ENCODE measurements around the gene HNRNPUL2.

HNRNPUL2 gene

DNA sequence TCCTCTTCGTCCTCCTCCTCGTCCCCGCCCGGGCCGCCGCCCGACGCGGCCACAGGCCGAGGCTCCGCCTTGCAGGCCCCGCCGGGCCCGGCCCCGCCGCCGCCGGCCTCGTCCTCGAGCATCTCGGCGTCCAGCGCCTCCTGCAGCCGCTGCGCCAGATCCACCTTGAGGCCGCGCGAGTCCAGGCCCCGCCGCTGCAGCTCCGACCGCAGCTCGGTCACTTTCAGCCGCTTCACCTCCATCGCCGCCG lies 417 bp downstream of the HNRNPUL2 start:
- DNase-seq (ENCODE audit: low read depth, low spot score), result no peak

DNA sequence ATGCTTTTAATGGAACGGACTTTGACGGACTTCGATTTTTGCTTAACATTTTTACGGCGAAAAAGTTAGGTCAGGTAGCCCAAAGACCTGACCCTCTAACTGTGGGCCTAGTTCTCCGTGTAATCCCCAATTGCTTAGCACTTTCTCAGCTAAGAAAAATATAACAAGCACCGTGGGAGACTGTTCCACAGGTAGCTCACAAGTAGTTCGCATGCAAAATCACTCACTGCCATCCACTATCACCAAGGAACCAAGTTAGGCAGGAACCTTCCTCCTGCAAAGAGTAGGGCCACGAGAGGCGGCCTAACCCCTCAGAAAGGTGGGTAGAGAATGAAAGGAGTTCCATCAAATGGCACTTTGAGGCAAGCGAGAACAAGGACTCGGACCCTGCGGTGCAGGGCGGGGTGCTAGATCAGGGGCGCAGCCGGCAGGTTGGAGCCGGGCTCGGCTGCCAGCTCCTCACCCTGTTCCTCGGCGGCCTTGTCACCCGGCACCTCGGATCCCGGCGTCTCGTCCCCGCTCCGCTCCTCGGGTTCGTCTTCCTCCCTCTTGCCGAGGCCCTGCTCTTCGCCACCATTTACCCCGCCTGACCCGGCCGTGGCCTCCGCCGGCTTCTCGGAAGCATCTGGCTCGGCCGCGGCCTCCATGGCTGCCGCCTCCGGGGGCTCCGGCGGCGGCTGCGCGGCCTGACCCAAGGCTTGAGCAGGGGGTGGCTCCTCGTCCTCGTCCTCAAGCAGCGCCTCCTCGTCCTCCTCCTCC lies 922 bp downstream of the HNRNPUL2 start:
- DNase-seq (ENCODE audit: low read depth, low spot score), result peak; percentile 36

DNA sequence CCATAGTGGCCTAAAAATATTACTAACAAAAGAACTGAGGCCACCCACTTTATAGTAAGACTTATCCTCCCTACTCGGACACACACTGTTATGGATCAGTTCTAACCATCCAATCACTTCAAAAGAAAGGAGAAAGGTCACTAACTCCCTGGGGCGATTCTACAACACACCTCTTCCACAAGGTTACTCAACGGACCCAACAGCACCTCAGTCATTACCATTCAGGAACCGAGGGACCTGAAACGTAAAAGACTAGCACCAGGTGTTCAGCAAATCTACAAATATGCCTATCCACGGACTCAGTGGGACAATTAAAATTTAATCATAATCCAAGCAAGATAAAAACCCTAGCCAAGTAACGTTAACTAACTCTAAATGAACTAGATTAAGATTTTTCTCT lies 1.6 kb downstream of the HNRNPUL2 start:
- DNase-seq (ENCODE audit: low read depth, low spot score), result peak; percentile 53

DNA sequence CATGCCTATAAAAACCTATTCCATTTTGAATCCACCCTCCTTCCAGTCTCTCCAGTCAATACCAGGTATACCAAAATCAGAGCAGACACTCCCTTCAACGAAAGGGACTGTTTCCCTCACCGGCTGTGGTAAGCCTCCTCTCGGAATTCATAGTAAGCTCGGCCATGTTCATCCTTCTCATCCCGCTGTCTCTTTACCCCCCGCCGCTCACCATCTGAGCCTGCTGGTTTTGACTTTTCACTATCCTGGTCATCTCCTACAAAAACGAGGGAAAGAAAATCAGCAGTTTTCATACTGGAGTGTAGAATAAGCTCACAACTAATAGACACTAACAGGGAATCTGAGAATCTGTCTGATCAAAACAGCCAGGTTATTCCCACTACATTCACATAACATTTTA lies 3.1 kb downstream of the HNRNPUL2 start:
- DNase-seq (ENCODE audit: low read depth, low spot score), result no peak

DNA sequence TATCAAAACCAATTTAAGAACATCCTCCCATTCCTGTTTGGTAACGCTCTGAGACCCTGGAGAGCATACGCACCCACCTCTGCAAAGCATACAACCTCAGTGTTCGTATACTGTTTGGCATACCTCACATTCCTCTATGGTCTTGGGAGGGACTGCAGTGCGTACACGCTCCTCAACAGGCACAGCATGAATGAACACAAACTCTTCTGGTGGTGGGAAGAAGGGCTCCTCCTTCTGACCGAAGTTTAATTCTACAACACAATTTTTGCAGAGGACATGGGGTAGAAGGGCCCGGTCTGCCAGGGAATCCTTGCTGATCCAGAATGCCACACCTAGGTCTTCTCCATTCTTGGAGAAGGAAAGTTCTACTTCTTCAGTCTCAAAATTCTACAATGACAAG lies 5.3 kb downstream of the HNRNPUL2 start:
- DNase-seq (ENCODE audit: low read depth, low spot score), result peak; percentile 73

DNA sequence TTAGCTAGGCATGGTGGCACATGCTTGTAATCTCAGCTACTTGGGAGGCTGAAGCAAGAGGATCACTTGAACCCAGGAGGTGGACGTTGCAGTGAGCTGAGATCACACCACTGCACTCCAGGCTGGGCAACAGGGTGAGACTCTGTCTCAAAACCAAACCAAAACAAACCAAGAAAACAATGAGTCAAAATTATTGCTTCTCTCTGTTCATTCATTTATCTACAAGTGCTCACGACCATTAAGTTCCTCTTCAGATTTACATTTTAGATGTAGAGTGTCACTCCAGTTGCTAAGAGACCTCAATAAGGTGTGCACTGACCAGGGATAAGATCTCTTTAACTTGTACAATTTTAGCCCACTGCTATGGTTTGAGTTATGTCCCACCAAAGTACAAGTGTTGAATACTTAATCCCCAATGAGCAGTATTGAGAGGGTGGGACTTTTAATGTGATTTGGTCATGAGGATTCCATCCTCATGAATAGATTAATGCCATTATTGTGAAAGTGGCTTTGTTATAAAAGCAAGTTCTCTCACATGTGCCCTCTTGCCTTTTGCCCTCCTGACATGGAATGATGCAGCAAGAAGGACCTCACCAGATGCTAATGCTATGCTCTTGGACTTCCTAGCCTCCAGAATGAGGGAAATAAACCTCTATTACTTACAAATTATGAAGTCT lies 7.8 kb downstream of the HNRNPUL2 start:
- DNase-seq (ENCODE audit: low read depth, low spot score), result no peak

DNA sequence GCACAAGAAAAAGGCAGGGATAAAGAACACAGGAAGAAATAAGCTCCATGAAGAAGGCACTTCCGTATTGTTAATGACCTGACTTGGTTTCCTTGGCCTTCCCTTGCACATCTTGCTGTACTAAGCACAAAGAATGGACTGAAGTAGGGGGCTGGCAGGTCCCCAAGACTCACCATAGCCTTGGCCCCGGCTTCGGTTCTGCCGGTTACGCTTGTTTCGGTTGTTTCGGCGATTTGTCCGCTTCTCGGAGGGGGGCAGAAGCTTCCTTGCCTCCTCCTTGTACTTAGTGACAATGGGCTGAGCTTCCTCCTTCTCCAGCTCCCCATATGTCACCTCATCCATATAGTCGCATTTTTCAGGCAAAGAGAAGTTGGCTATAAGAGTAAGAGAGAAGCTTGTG lies 10.4 kb downstream of the HNRNPUL2 start:
- DNase-seq (ENCODE audit: low read depth, low spot score), result no peak

DNA sequence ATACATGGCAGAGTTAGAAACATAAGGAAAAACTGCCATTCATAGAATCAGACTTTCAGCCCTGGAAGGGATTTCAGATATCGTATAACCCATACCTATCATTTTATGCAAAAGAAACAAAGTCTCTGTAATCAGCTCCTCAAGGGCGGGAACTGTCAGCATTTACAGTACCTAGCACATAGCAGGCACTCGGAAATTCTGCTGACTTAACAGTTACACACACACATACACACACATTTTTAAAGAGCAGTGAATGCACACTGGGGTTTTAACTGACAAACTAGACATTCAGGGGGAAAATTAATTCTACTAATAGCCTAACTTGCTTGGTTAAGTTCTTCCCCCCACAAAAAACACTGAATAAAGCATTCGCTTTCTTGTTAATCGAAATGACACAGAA lies 11.1 kb downstream of the HNRNPUL2 start:
- DNase-seq (ENCODE audit: low read depth, low spot score), result no peak

DNA sequence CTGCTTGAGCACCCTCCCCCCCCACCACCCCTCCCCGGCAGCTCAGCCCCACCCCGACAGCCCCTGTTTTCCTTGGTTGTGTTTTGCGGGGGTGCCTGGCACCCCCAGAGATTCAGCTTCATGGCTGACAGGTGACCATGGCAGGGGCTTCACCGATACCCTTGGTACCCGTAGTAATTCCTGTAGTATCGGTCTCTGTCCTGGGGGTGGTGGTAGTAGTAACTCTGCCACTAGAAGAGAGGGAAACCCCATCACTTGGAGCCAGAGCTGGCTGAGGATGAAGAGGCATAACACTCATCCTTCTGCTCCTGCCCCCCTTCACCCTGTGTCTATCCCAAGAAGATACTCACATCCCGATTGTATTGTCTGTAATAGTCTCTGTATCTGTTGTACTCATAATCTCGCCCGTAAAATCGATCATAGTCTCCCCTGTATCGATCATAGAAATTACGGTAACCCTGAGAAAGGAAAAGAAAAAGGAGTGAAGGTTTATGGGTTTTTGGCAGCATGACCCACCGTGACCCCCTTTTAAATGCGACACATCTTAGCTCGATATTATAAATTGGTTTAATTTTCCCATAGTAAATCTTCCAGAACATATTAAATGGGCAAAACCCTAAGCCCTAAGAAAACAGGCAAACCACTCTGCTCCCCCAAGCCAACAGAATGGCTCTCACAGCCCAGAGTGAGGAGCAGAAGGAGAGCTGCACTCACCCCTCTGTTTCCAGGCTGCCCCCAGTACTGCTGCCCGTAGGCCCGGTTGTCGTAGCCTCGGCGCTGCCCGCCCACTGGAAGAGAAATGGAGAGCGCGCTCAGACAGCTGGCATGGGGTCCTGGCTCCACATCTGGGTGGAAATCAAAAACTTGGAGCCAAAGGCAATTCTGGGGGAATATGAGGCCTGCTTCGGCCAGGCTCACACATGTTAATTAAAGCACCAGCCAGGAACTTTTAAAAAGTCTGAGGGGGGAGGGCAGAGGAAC lies 11.8 kb downstream of the HNRNPUL2 start:
- DNase-seq (ENCODE audit: low read depth, low spot score), result no peak

DNA sequence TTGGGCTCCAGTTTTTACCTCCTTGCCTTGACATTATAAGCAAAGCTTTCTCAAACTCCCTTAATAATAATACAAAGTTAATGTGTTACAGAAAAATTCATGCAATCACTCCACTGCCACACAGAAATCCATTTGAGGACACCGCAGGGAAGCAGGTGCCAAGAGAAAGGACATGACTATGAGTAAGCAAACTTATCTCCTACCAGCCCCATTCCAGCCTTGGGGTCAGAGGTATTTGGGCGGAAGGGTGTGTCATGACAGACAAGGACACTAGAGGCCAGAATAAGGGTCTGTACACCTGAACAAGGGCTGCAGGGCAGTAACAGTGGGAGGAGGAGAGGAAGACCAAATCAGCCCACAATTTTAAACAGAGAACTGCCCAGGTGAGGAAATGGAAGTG lies 13.9 kb downstream of the HNRNPUL2 start:
- DNase-seq (ENCODE audit: low read depth, low spot score), result peak; percentile 34

DNA sequence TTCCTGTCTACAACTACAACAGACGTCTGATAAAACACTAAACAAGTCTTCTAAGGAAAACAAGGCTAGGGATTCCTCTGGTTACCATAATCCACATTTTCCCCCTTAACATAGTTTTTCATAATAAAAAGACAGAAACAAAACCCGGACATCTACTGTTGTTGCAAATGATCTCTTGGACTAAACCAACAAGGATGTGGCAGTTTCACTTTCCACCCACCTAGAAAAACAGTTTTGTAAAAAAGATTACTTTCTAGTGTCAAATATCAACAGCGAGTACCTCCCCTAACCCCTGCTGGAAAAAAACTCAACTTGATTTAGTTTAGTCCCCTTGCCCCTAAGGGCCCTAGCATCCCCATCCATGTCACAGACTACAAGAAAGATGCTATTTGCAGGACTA lies 14.4 kb downstream of the HNRNPUL2 start:
- no peak for DNase-seq (ENCODE audit: low read depth, low spot score)

DNA sequence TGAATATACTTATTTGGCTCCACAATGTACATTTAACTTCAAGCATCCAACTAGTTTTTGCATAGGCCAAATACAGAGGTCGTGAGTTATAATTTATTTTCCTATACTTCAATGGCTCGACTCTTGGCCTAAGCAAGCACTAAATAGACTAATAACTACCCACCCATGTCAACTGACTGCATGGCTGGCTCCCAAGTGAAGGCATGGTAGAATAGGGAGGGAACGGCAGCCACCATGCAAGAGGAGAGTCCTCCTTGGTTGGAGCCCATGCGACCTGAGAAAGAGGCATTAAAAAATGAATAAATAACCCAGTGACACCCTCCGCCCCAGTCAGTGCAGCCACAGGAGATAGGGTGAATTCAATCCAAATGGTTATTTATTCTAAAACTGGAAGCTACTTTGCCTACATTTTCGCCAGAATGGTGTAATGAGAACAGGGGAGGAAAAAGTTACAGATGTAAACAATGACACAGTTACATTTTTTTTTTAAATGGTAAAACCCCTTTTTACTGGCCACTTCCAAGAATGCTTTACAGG lies 14.9 kb downstream of the HNRNPUL2 start:
- DNase-seq (ENCODE audit: low read depth, low spot score), result no peak

DNA sequence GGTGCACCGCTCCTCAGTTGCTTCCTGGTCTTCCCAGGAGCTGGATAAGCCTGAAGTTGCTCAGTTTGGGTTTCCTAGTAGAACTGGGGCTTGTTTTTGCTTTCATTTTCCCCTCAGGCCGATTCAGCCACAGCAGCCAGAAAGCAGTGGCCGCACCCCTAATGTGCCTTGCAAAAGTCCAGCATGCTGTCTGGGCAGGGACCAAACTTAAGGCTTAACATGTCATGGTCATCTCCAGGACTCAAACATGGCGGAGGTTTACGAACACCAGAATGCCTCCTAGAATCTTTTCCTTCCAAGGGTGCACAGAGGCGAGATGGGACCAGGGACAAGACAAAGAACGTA lies 17.3 kb downstream of the HNRNPUL2 start:
- DNase-seq (ENCODE audit: low read depth, low spot score), result no peak

DNA sequence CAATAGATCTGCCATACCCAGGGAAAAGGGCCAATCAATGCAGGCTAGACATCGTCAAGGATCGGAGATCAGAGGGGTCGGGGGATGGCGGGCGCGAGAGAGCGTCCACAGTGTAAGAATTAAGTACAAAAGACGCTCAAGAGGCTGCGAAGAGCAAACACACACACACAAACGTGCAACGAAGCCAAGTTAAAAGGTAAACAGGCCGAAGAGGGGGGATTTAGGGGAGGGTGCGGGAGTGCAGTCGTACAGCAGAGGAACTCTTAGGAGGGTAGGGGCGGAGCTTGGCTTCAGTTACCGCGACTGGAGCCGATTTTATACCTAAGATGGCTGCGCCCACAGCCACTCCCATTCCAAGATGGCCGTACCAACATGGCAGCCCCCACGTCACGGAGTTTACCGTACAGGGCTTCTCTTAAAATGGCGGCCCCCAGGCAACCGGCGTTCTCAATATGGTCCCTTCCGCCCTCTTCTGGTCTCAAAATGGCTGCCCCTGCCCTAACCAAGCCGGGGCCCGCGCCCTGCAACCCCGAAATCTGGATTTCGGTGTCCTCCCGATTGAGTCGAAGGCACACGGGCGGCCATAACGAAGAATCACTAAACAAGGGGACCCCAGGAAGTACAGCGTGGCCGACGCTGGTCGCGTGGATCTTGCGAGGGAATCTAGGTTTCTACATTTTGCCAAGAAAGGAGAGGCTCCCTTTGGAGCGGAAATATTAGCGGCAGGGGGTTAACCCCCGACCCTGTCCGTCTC lies 17.8 kb downstream of the HNRNPUL2 start:
- peak; percentile 98 for DNase-seq (ENCODE audit: low read depth, low spot score)

DNA sequence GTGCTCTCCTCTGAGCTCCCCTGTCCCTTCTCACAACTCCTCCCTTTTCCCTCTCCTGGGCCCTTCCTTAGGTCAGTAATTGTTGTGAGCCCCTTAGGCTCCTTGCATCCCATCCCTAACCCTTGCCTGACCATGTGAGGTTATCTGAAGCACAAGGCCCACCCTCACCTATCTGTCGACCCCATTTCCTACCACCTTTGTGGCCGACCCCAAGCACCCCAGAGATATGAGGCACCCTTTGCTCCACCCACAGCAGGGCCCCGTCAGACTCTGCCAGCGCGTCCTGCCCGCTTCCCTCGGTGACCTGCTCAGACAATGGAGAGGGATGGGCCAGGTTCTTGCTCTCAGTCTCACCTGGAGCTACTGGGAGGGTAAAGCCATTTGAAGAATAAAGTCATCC lies 18.5 kb downstream of the HNRNPUL2 start:
- no peak for DNase-seq (ENCODE audit: low read depth, low spot score)

DNA sequence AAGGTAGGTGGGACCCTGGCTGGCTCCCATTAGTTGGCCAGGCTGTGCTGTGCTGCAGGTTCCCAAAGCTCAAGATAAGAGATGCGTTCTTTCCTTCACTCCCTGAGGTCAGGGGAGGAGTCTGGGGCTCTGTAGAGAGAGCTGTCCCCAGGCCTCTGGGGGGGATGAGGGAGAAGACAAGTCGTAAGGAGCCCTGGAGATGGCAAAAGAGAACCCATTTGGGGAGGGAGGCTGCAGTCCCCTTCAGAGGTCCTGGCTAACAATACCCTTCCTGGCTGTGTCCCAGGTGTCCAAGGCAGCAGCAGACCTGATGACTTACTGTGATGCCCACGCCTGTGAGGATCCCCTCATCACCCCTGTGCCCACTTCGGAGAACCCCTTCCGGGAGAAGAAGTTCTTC lies 18.9 kb downstream of the HNRNPUL2 start:
- DNase-seq (ENCODE audit: low read depth, low spot score), result no peak

DNA sequence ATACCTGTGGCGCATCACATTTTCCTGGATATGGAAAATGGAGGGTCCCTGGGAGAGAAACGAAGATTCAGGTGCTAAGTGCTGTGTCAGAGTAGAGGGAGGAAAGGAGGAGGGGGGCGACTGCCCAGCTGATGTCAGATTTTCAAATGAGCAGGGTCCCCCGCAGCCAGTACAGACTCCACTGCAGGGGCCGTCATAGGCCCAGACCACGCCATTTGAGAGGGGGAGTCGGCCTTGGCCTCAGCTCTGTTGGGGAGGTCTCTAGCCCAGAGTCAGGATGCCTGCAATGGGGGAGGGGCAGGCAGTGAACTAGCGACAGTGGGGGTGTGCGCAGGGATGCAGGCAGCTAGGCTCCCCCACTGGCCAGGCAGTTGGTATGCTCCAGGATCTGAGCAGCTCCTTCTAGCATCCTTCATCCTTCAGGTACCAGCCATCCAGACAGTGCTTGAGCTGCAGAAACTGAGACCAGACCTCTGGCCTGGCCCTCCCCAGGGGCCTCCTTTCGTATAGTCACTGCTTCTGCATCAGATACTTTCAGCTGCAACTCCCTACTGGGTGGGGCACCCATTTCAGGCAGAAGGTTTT lies 19.9 kb downstream of the HNRNPUL2 start, which contains the start of the genes BSCL2 and GNG3:
TSS of gene BSCL2 (minus strand) at position 148 of the 585 bp plus-strand sequence. CDS start 229 bp downstream, outside the sequence.
TSS of gene GNG3 (plus strand) at position 400 of the 585 bp plus-strand sequence. CDS start 620 bp downstream, outside the sequence.
- peak; percentile 94 for DNase-seq (ENCODE audit: low read depth, low spot score)

DNA sequence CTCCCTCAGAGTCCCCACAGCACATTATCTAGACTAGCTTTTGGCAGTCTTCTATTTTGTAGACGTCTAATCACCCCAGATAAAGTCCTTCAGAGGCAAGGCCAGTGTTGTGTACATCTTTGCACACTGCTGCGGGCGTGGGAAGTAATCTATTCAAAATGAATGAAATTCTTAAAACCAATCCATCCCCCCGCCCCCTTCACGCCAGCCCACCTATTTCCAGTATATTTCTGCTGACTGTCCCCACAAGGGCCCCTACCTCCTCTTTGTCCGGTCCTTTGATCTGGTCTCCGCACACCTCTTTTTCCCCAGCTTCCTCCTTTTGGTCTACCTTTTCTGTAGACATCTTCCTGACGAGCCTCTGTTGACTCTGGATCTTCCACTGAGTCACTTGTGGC lies 20.4 kb downstream of the HNRNPUL2 start:
- DNase-seq (ENCODE audit: low read depth, low spot score), result no peak

DNA sequence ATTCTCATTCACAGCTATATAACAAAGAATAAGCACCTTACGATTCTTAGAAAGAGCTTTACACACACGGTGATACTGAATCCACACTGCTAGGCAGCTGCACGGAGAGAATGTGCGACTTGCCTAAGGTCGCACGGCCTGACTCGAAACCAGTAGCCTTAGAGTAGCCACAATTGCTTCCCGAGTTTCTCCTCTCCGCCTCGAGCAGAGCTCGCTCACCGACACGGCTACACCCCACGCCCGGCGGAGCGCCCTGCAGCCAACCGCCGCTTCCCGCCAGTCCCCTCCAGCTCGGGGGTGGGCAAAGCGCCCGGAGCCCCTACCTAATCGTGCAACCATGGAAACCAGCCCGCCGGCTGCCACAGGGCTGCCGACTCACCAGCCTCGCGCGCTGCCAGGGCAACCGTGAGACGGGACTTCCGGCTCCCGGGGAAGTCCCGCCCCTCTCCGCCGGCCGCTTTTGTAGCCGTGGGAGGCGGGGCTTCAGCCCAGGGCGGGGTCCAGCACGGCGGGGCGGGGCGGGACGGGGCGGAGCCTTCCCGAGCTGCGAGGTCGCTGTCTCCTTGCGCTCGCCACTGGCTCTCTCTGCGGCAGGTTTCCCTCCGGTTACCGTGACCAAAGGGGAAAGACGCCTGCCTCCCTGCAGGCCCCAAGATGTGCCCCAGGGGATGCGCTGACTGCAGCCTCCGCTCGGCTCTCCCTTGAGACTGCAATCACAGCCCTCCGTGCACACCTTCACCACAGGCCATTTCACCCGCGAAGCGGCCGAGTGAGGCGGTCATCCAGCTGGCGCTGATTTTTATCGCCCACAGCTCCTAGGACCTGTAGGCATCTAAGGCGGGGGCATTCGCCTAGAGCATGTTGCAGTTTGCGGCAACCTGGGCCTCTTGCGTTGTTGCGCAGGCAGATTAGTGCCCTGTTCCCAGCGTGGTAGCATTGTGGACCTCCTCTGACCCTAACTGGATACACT lies 21.1 kb downstream of the HNRNPUL2 start:
- DNase-seq (ENCODE audit: low read depth, low spot score), result peak; percentile 95

DNA sequence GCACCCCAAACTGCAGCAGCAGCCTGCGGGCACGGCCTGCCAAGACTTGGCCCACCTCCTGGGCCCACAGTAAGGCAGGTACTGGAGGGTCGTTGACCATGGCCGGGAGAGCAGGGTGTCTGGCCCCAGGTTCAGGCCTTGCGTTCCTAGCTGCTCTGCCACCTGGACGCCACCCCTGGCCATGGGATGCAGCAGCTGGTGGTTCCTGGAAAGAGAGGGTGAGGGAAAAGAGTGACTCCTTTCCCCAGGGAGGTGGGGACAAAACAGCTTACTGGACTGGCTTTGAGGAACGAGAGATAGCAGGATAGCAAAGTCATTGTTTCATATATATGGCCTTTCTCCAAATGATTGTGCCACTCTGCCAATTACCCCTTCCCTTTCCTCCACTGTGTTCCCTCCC lies 21.8 kb downstream of the HNRNPUL2 start:
- no peak for DNase-seq (ENCODE audit: low read depth, low spot score)

All from ELF-1 (cell line).